ENCODE data around the gene FASTK. TPM values are rescaled to one million over a fixed set of nuclear protein-coding genes. Genes with fewer than 3 reads are reported as not detected.

Gene FASTK
- total RNA-seq, 1 donor from 2014 or later: 61.3 TPM

GRCh38 chr7:151083824-151084160, 3.2 kb upstream of the FASTK start:
- ATAC-seq: no peak
- DNase-seq (ENCODE audit: low spot score): no peak

GRCh38 chr7:151083071-151083823, 2.6 kb upstream of the FASTK start, which contains the start of gene TMUB1:
TMUB1 (minus strand) TSS chr7:151083493; CDS start chr7:151082563, 930 bp downstream.
- ATAC-seq (peak; percentile 42), DNase-seq (ENCODE audit: low spot score) (peak; percentile 85)

GRCh38 chr7:151082141-151083070, 1.8 kb upstream of the FASTK start:
- ATAC-seq: no peak
- DNase-seq (ENCODE audit: low spot score): no peak

GRCh38 chr7:151081170-151082101, 827 bp upstream of the FASTK start:
- peak; percentile 59 for ATAC-seq
- peak; percentile 83 for DNase-seq (ENCODE audit: low spot score)

- ATAC-seq (peak; percentile 0), DNase-seq (ENCODE audit: low spot score) (no peak)
These were observed 515 bp downstream of the FASTK start for GRCh38 chr7:151080067-151080521.

GRCh38 chr7:151079199-151079910, 1.3 kb downstream of the FASTK start:
- DNase-seq (ENCODE audit: low spot score) (no peak), ATAC-seq (no peak)

- ATAC-seq (no peak), DNase-seq (ENCODE audit: low spot score) (peak; percentile 44)
These were observed 2.2 kb downstream of the FASTK start for GRCh38 chr7:151078233-151079040.

- ATAC-seq: no peak
- peak; percentile 40 for DNase-seq (ENCODE audit: low spot score)
These were observed 2.8 kb downstream of the FASTK start for GRCh38 chr7:151077705-151078232.

GRCh38 chr7:151076863-151077704, 3.5 kb downstream of the FASTK start:
- ATAC-seq: no peak
- no peak for DNase-seq (ENCODE audit: low spot score)

- no peak for ATAC-seq
- DNase-seq (ENCODE audit: low spot score): no peak
These were observed 4.6 kb downstream of the FASTK start for GRCh38 chr7:151075978-151076426.

GRCh38 chr7:151075662-151075971, 5.0 kb downstream of the FASTK start:
- ATAC-seq (no peak), DNase-seq (ENCODE audit: low spot score) (no peak)

GRCh38 chr7:151074817-151075661, 5.6 kb downstream of the FASTK start:
- ATAC-seq (no peak), DNase-seq (ENCODE audit: low spot score) (no peak)

GRCh38 chr7:151073990-151074389, 6.6 kb downstream of the FASTK start:
- DNase-seq (ENCODE audit: low spot score) (no peak), ATAC-seq (no peak)

- no peak for DNase-seq (ENCODE audit: low spot score)
- no peak for ATAC-seq
These were observed 9.4 kb downstream of the FASTK start for GRCh38 chr7:151071032-151071866.

- ATAC-seq (no peak), DNase-seq (ENCODE audit: low spot score) (no peak)
These were observed 10.0 kb downstream of the FASTK start for GRCh38 chr7:151070574-151070960.

GRCh38 chr7:151069841-151070573, 10.6 kb downstream of the FASTK start:
- DNase-seq (ENCODE audit: low spot score): no peak
- ATAC-seq: no peak

Measured in left lobe of liver (tissue), 2 donors.